Mesenchymal stem cell (in vitro differentiated cells and primary cell): ENCODE measurements around the gene HOXA13.

ENCODE experiments used
- DNase-seq: peaks from one replicate; pipeline ENCODE4 v3.0.0-alpha.2; 2013
- H2AFZ ChIP-seq: one replicate; pipeline ENCODE4 v1.6.1; 2013; ENCODE audit warnings: low read depth, mild to moderate bottlenecking, control low read depth, inconsistent platforms, low read length, moderate library complexity
- H2AK5ac ChIP-seq: 2 replicates; pipeline ENCODE4 v1.6.1; 2013; ENCODE audit warnings: low read length, moderate library complexity, mild to moderate bottlenecking, inconsistent platforms; ENCODE audit not compliant: severe bottlenecking
- H2BK120ac ChIP-seq: one replicate; pipeline ENCODE4 v1.6.1; 2013; ENCODE audit warnings: low read depth, mild to moderate bottlenecking, inconsistent platforms, low read length, moderate library complexity
- H2BK12ac ChIP-seq, 2 experiments: one replicate each; pipeline ENCODE4 v1.6.1; 2013; ENCODE audit warnings: inconsistent platforms in 2 of 2, low read length in 2 of 2, mild to moderate bottlenecking in 2 of 2, moderate library complexity in 2 of 2, control low read depth in 1 of 2
- H2BK15ac ChIP-seq: one replicate; pipeline ENCODE4 v1.6.1; 2013; ENCODE audit warnings: mild to moderate bottlenecking, low read depth, inconsistent platforms; ENCODE audit not compliant: poor library complexity, severe bottlenecking
- H2BK5ac ChIP-seq: 2 replicates; pipeline ENCODE4 v1.6.1; 2013; ENCODE audit warnings: low read depth, mild to moderate bottlenecking, low read length, control low read depth, inconsistent platforms; ENCODE audit not compliant: poor library complexity, severe bottlenecking
- H3K14ac ChIP-seq, 2 experiments: one replicate each; pipeline ENCODE4 v1.6.1; 2013; ENCODE audit warnings: inconsistent platforms in 2 of 2, low read length in 2 of 2, control low read depth in 1 of 2, mild to moderate bottlenecking in 1 of 2, moderate library complexity in 1 of 2
- H3K18ac ChIP-seq, 2 experiments: one replicate each; pipeline ENCODE4 v1.6.1; 2013; ENCODE audit warnings: inconsistent platforms in 2 of 2, low read length in 2 of 2, control low read depth in 1 of 2, low read depth in 1 of 2, mild to moderate bottlenecking in 1 of 2
- H3K23ac ChIP-seq, 2 experiments: one replicate each; pipeline ENCODE4 v1.6.1; 2013; ENCODE audit warnings: inconsistent platforms in 2 of 2, low read length in 2 of 2, mild to moderate bottlenecking in 2 of 2, moderate library complexity in 2 of 2, control low read depth in 1 of 2
- H3K27ac ChIP-seq: 2 replicates; pipeline ENCODE4 v1.5.1; 2013; ENCODE audit warnings: mild to moderate bottlenecking, moderate library complexity, low read length, control low read depth, inconsistent platforms; ENCODE audit not compliant: poor library complexity, severe bottlenecking
- H3K27me3 ChIP-seq, 2 experiments: 2 replicates each; pipeline versions ENCODE4 v1.6.1 to v1.7.0; 2013; ENCODE audit warnings: low read length in 2 of 2, mild to moderate bottlenecking in 2 of 2, moderate library complexity in 2 of 2, control low read depth in 1 of 2, inconsistent platforms in 1 of 2; ENCODE audit not compliant: control insufficient read depth in 1 of 2, insufficient read depth in 1 of 2
- H3K36me3 ChIP-seq, 2 experiments: 2 replicates each; pipeline versions ENCODE4 v1.6.1 to v1.7.0; 2013; ENCODE audit warnings: low read length in 2 of 2, control low read depth in 1 of 2, inconsistent platforms in 1 of 2, low read depth in 1 of 2, mild to moderate bottlenecking in 1 of 2; ENCODE audit not compliant: insufficient read depth in 2 of 2, control insufficient read depth in 1 of 2
- H3K4ac ChIP-seq, 2 experiments: one replicate each; pipeline ENCODE4 v1.6.1; 2013; ENCODE audit warnings: inconsistent platforms in 2 of 2, low read length in 2 of 2, mild to moderate bottlenecking in 2 of 2, moderate library complexity in 2 of 2, control low read depth in 1 of 2, low read depth in 1 of 2
- H3K4me1 ChIP-seq: 2 replicates; pipeline ENCODE4 v1.6.1; 2013; ENCODE audit warnings: low read depth, low read length, control low read depth; ENCODE audit not compliant: control insufficient read depth, insufficient read depth
- H3K4me2 ChIP-seq: 2 replicates; pipeline ENCODE4 v1.6.1; 2013; ENCODE audit warnings: low read length, mild to moderate bottlenecking, inconsistent platforms; ENCODE audit not compliant: poor library complexity, severe bottlenecking
- H3K4me3 ChIP-seq, 2 experiments: 2 replicates each; pipeline versions ENCODE4 v1.5.1 to v1.7.0; 2013; ENCODE audit warnings: low read length in 2 of 2, mild to moderate bottlenecking in 2 of 2, control low read depth in 1 of 2, low read depth in 1 of 2; ENCODE audit not compliant: insufficient read depth in 1 of 2
- H3K79me1 ChIP-seq: replicated peaks from 2 replicates; pipeline ENCODE4 v1.6.1; 2013; ENCODE audit warnings: mild to moderate bottlenecking, control low read depth, low read length, inconsistent platforms; ENCODE audit not compliant: poor library complexity, severe bottlenecking
- H3K9ac ChIP-seq: 2 replicates; pipeline ENCODE4 v1.7.0; 2013; ENCODE audit warnings: mild to moderate bottlenecking, low read length, moderate library complexity
- H3K9me3 ChIP-seq: 2 replicates; pipeline ENCODE4 v1.7.0; 2013; ENCODE audit warnings: mild to moderate bottlenecking, low read length; ENCODE audit not compliant: control insufficient read depth
- H4K8ac ChIP-seq: one replicate; pipeline ENCODE4 v1.6.1; 2013; ENCODE audit warnings: inconsistent platforms, mild to moderate bottlenecking, low read length, moderate library complexity
- H4K91ac ChIP-seq: one replicate; pipeline ENCODE4 v1.6.1; 2013; ENCODE audit warnings: mild to moderate bottlenecking, low read length, inconsistent platforms
- WGBS: methylation state at CpG from one replicate; pipeline ENCODE4 v1.1.7; 2013; ENCODE audit warnings: mixed read lengths; 5-methylcytosine and 5-hydroxymethylcytosine counted together

HOXA13 gene

GRCh38 chr7:27217951-27218350, 18.1 kb upstream of the HOXA13 start:
- Histone ChIP-seq H2BK120ac (no peak overlapping the region), H3K23ac (no peak overlapping the region), H3K27me3 (peaks cover 73 to 74% of the 10 kb centered on the region in 2 experiments), H2AFZ (no peak overlapping the region), H3K4me1 (peaks cover 13% of the 10 kb centered on the region), H3K4ac (no peak overlapping the region), H3K9ac (no peak overlapping the region), H2BK12ac (no peak overlapping the region), H3K27ac (no peak overlapping the region), H3K36me3 (no peaks in the 10 kb centered on the region), H4K8ac (no peak overlapping the region), H2BK15ac (no peak overlapping the region), H3K9me3 (no peaks in the 10 kb centered on the region), H2AK5ac (no peak overlapping the region), H3K14ac (no peak overlapping the region), H4K91ac (no peak overlapping the region), H3K18ac (no peak overlapping the region), H3K79me1 (no peaks in the 10 kb centered on the region), H3K4me2 (no peak overlapping the region), H3K4me3 (no peak overlapping the region), H2BK5ac (no peak overlapping the region)
- no peak for DNase-seq

- Histone ChIP-seq H3K9ac (no peak overlapping the region), H2BK120ac (no peak overlapping the region), H3K4me1 (peaks cover 16% of the 10 kb centered on the region), H3K27me3 (peaks cover 74 to 87% of the 10 kb centered on the region in 2 experiments), H2AFZ (no peak overlapping the region), H4K91ac (no peak overlapping the region), H3K4me2 (no peak overlapping the region), H3K9me3 (no peaks in the 10 kb centered on the region), H2BK5ac (no peak overlapping the region), H3K79me1 (no peaks in the 10 kb centered on the region), H2BK12ac (no peak overlapping the region), H2AK5ac (no peak overlapping the region), H3K36me3 (no peaks in the 10 kb centered on the region), H3K14ac (no peak overlapping the region), H3K27ac (no peak overlapping the region), H3K23ac (no peak overlapping the region), H3K18ac (no peak overlapping the region), H2BK15ac (no peak overlapping the region), H4K8ac (no peak overlapping the region), H3K4me3 (no peak overlapping the region), H3K4ac (no peak overlapping the region)
- 67% methylated on average over 1 of the region's 2 CpGs for WGBS
- DNase-seq: no peak
Measured at GRCh38 chr7:27215356-27215755, 15.5 kb upstream of the HOXA13 start.

- H2BK12ac ChIP-seq: no peak overlapping the region
- DNase-seq: no peak
- no peak overlapping the region for H3K23ac ChIP-seq
- no peak overlapping the region for H4K91ac ChIP-seq
- H2AK5ac ChIP-seq: no peak overlapping the region
- H2BK15ac ChIP-seq: no peak overlapping the region
- H3K27ac ChIP-seq: no peak overlapping the region
- no peak overlapping the region for H3K4me2 ChIP-seq
- no peaks in the 10 kb centered on the region for H3K9me3 ChIP-seq
- H2BK120ac ChIP-seq: no peak overlapping the region
- H3K4me3 ChIP-seq: no peak overlapping the region
- WGBS: 38% methylated on average over 7 of the region's 8 CpGs
- H3K4ac ChIP-seq: no peak overlapping the region
- no peaks in the 10 kb centered on the region for H3K79me1 ChIP-seq
- H3K9ac ChIP-seq: no peak overlapping the region
- H2BK5ac ChIP-seq: no peak overlapping the region
- no peak overlapping the region for H2AFZ ChIP-seq
- peaks cover 16% of the 10 kb centered on the region for H3K4me1 ChIP-seq
- no peak overlapping the region for H4K8ac ChIP-seq
- no peak overlapping the region for H3K18ac ChIP-seq
- H3K27me3 ChIP-seq: peaks cover 72 to 87% of the 10 kb centered on the region in 2 experiments
- no peak overlapping the region for H3K14ac ChIP-seq
- H3K36me3 ChIP-seq: no peaks in the 10 kb centered on the region
Measured at GRCh38 chr7:27214239-27214950, 14.5 kb upstream of the HOXA13 start.

GRCh38 chr7:27213433-27214238, 13.7 kb upstream of the HOXA13 start:
- Histone ChIP-seq H3K23ac (peak overlapping the region in 1 of 2 experiments; percentile 19), H4K8ac (no peak overlapping the region), H3K9me3 (no peaks in the 10 kb centered on the region), H2BK12ac (no peak overlapping the region), H3K27ac (no peak overlapping the region), H3K4me1 (peaks cover 16% of the 10 kb centered on the region), H3K18ac (no peak overlapping the region), H2BK120ac (no peak overlapping the region), H3K4me3 (no peak overlapping the region), H3K9ac (no peak overlapping the region), H2BK5ac (no peak overlapping the region), H2AK5ac (no peak overlapping the region), H3K79me1 (no peaks in the 10 kb centered on the region), H4K91ac (no peak overlapping the region), H2BK15ac (no peak overlapping the region), H3K36me3 (no peaks in the 10 kb centered on the region), H3K27me3 (peaks cover 79 to 88% of the 10 kb centered on the region in 2 experiments), H3K4me2 (no peak overlapping the region), H3K4ac (no peak overlapping the region), H3K14ac (no peak overlapping the region), H2AFZ (no peak overlapping the region)
- no peak for DNase-seq
- 36% methylated on average over 47 of the region's 50 CpGs for WGBS
